Prostate gland (tissue), 2 donors: Measurements from ENCODE around the gene PYDC1. TPM values are rescaled to one million over a fixed set of nuclear protein-coding genes. Genes with fewer than 3 reads are reported as not detected.

ENCODE experiments used
- DNase-seq: peaks from one replicate; pipeline ENCODE4 v3.0.0-alpha.2; 2019; ENCODE audit warnings: low spot score
- H3K27ac ChIP-seq, 2 donors: fragments of 200-600 bp; sonication (generic); 2 replicates each; pipeline ENCODE4 v1.5.1; 2017 to 2019
- H3K27me3 ChIP-seq: fragments of 200-600 bp; sonication (generic); replicated peaks from 2 replicates; pipeline ENCODE4 v1.5.1; 2019; ENCODE audit not compliant: insufficient read depth
- H3K36me3 ChIP-seq, 2 donors: fragments of 200-600 bp; sonication (generic); 1 replicate in 1 of 2; 2 replicates in 1 of 2; pipeline versions ENCODE4 v1.5.1 to v1.8.1; 2017 to 2019
- H3K4me1 ChIP-seq: fragments of 200-600 bp; sonication (generic); replicated peaks from 2 replicates; pipeline ENCODE4 v1.5.1; 2019
- H3K4me3 ChIP-seq, 2 donors: fragments of 200-600 bp; sonication (generic); 2 replicates each; pipeline ENCODE4 v1.5.1; 2017 to 2019
- H3K9me3 ChIP-seq: fragments of 200-600 bp; sonication (generic); 2 replicates; pipeline ENCODE4 v1.5.1; 2017
- CTCF ChIP-seq, 4 experiments: fragments of 200-600 bp in 2 of 4; fragments of 450-650 bp in 2 of 4; sonication (generic) in 2 of 4; IDR thresholded peaks; 1 replicate in 3 of 4; 2 replicates in 1 of 4; pipeline ENCODE4 v1.5.1; 2016 to 2019; ENCODE audit warnings: antibody characterized with exemption in 4 of 4, mild to moderate bottlenecking in 2 of 4, moderate library complexity in 2 of 4
- POLR2A ChIP-seq: fragments of 450-650 bp; IDR thresholded peaks from one replicate; pipeline ENCODE4 v1.6.1; 2016; ENCODE audit warnings: antibody characterized with exemption, mild to moderate bottlenecking
- POLR2AphosphoS5 ChIP-seq: sonication (generic); formaldehyde crosslinking; IDR thresholded peaks from one replicate; pipeline ENCODE4 v1.6.1; 2017; ENCODE audit warnings: antibody characterized with exemption
- WGBS: methylation state at CpG from one replicate; pipeline ENCODE4 v1.1.5; 2018; 5-methylcytosine and 5-hydroxymethylcytosine counted together
- intact Hi-C: fragments of 100-400 bp; cut with DNase I; formaldehyde crosslinking; loops from one replicate; pipeline ENCODE4 v1.14.2; 2022
- total RNA-seq, 2 donors: library from RNA; depleted of rRNA; stranded (reverse); fragments of >200 nt; gene quantifications; one replicate each; pipeline ENCODE4 v1.1.0, GENCODE V29; 2016

PYDC1 gene
- total RNA-seq, 2 donors from 2014 or later = not detected

GRCh38 chr16:31223044-31223443 is 6.1 kb upstream of the PYDC1 start:
- intact Hi-C loops = no loop called here
- Histone ChIP-seq H3K27ac (no peak overlapping the region), H3K4me3 (no peak overlapping the region), H3K36me3 (no peaks in the 10 kb centered on the region), H3K27me3 (peaks cover 2% of the 10 kb centered on the region), H3K4me1 (no peaks in the 10 kb centered on the region), H3K9me3 (no peaks in the 10 kb centered on the region)
- WGBS = 98% methylated on average over 5 of the region's 5 CpGs
- no peak for TF ChIP-seq POLR2A
- no peak for TF ChIP-seq CTCF (IDR thresholded peaks at IDR 0.05)
- TF ChIP-seq POLR2AphosphoS5 = no peak
- DNase-seq = no peak

GRCh38 chr16:31221357-31222160 is 4.6 kb upstream of the PYDC1 start:
- Histone ChIP-seq H3K27ac (no peak overlapping the region), H3K4me1 (peaks cover 1% of the 10 kb centered on the region), H3K27me3 (peaks cover 2% of the 10 kb centered on the region), H3K36me3 (no peaks in the 10 kb centered on the region), H3K9me3 (no peaks in the 10 kb centered on the region), H3K4me3 (no peak overlapping the region)
- intact Hi-C loops = no loop called here
- DNase-seq = no peak
- 60% methylated on average over 12 of the region's 12 CpGs for WGBS
- TF ChIP-seq POLR2A (no peak), CTCF (IDR thresholded peaks at IDR 0.05) (no peak), POLR2AphosphoS5 (no peak)

GRCh38 chr16:31219154-31219741 is 2.3 kb upstream of the PYDC1 start:
- Histone ChIP-seq H3K9me3 (no peaks in the 10 kb centered on the region), H3K4me1 (peaks cover 15% of the 10 kb centered on the region), H3K4me3 (no peak overlapping the region), H3K27me3 (peaks cover 2% of the 10 kb centered on the region), H3K36me3 (no peaks in the 10 kb centered on the region), H3K27ac (no peak overlapping the region)
- TF ChIP-seq POLR2AphosphoS5 (no peak), CTCF (IDR thresholded peaks at IDR 0.05) (no peak), POLR2A (no peak)
- intact Hi-C loops = no loop called here
- 86% methylated on average over 14 of the region's 15 CpGs for WGBS
- DNase-seq = no peak

- whole genome bisulfite sequencing = 21% methylated on average over 4 of the region's 4 CpGs
- Histone ChIP-seq H3K27me3 (peaks cover 2% of the 10 kb centered on the region), H3K36me3 (no peaks in the 10 kb centered on the region), H3K9me3 (no peaks in the 10 kb centered on the region), H3K4me3 (no peak overlapping the region), H3K4me1 (peaks cover 15% of the 10 kb centered on the region), H3K27ac (no peak overlapping the region)
- DNase-seq = no peak
- intact Hi-C loops = no loop called here
- no peak for TF ChIP-seq POLR2A
- TF ChIP-seq POLR2AphosphoS5 = no peak
- no peak for TF ChIP-seq CTCF (IDR thresholded peaks at IDR 0.05)
Observed at GRCh38 chr16:31217136-31217530, 198 bp upstream of the PYDC1 start.
